T follicular helper cell (primary cell): ENCODE results near the gene FAM131A.

Source experiments
- DNase-seq: peaks from one replicate; pipeline ENCODE4 v3.0.0-alpha.2; 2020; ENCODE audit warnings: low read depth

The FAM131A gene

GRCh38 chr3:184377882-184378445 lies 40.6 kb downstream of the FAM131A start, which contains the start of gene THPO:
THPO (minus strand) TSS chr3:184378207; CDS start chr3:184376259, 1,948 bp downstream.
- no peak for DNase-seq

- DNase-seq: no peak
Observed at GRCh38 chr3:184378651-184379357, 41.4 kb downstream of the FAM131A start.

DNA sequence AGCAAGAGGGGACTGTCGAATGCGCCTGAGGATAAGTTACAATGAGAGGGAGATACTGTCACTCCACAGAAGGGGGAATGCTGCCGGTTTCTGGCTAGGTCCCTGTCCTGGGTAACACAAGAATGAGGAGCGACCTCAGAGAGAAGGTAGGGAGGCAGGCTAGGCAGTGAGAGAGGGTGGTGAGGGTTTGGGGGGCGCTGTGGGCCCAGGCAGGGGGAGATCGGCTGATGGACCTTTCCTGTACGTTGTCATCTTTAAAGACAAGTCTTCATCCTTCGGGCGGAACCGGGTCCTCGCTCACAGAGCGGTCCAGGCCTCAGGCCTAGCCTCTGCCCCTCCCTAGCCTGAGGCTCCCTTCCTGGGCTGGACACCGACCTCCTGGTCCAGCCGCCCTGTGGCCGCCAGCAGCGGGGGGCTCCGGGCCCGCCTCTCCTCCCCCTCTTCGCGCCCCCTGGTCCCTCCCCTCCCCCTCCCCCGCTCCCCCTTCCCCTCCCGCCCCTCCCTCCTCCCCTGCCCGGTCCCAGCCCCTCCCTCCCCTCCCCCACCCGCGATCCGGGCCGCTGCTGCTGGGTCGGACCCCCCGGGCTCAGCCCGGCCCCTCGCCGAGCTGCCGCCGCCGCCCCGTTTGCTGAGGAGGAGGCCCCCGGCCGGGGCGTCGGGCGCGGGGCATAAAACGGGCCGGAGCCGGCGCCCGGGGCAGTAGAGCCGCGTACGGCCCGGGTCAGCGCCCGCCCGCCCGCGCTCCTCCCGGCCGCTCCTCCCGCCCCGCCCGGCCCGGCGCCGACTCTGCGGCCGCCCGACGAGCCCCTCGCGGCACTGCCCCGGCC lies 42.2 kb downstream of the FAM131A start, which contains the start of gene CHRD:
Gene CHRD, plus strand, starts transcription at position 697 of the 827 bp plus-strand sequence. CDS start 265 bp downstream, outside the sequence.
- DNase-seq: no peak

DNA sequence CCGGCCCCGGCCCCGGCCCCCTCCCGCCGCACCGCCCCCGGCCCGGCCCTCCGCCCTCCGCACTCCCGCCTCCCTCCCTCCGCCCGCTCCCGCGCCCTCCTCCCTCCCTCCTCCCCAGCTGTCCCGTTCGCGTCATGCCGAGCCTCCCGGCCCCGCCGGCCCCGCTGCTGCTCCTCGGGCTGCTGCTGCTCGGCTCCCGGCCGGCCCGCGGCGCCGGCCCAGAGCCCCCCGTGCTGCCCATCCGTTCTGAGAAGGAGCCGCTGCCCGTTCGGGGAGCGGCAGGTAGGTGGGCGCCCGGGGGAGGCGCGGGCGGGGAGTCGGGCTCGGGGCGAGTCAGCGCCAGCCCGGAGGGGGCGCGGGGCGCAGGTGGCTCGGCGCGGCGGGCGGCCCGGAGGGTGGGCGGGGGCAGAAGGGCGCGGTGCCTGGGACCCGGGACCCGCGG lies 42.8 kb downstream of the FAM131A start:
- no peak for DNase-seq

DNA sequence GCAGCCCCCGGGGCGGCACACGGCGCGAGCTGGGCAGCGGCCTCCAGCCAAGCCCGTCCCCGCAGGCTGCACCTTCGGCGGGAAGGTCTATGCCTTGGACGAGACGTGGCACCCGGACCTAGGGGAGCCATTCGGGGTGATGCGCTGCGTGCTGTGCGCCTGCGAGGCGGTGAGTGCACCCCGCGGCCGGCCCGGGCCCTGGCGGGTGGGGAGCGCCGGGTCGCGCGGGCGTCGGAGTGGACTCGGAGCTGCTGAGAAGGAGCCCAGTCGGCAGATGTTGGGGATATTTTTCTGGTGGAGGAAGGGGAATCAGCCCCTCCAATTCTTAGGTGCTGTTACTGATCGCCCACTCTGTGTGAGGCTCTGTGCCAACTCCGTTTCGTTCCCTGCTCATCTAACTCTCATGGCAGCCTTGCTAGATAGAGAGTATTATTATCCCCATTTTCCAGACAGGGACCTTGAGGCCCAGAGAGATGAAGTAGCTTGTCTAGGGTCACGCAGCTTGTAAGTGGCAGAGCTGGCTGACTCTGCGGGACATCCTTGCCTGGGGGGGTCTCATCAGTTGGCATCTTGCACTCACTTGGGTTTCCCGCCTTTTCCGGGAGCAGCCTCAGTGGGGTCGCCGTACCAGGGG lies 43.3 kb downstream of the FAM131A start:
- DNase-seq: no peak

GRCh38 chr3:184381261-184382224 lies 44.1 kb downstream of the FAM131A start:
- no peak for DNase-seq

DNA sequence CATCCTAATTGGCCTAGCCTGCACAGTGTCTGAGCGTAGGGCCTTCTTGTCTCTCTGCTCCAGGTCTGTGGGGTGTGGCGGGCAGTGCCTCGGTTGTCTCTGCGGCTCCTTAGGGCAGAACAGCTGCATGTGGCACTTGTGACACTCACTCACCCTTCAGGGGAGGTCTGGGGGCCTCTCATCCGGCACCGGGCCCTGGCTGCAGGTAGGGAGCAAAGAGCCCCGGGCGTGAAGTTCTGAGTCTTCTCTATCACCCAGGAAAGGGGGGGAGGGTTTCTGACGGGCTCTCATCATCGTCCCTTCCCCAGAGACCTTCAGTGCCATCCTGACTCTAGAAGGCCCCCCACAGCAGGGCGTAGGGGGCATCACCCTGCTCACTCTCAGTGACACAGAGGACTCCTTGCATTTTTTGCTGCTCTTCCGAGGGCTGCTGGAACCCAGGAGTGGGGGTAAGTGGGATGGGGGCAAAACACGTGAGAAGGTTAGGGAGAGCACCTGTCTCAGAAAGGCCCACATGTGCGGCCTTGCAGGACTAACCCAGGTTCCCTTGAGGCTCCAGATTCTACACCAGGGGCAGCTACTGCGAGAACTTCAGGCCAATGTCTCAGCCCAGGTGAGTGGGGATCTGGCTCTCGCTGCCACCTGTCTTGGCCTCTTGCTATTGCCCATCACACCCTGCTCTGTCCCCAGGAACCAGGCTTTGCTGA lies 45.1 kb downstream of the FAM131A start:
- DNase-seq: no peak

- DNase-seq: no peak
Observed at GRCh38 chr3:184383033-184383740, 45.8 kb downstream of the FAM131A start.

DNA sequence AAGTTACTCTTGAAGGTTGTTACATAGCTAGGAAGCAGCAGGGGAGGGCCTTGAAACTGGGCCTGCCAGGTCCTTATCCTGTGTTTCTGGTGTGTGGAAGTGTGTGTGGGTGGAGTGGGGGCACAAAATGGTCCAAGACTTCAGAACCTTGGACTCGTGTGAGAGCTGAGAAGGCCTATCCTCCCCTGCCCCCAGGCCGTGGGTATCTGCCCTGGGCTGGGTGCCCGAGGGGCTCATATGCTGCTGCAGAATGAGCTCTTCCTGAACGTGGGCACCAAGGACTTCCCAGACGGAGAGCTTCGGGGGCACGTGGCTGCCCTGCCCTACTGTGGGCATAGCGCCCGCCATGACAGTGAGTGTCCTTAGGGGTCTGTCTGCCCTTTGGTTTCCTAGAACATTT lies 46.9 kb downstream of the FAM131A start:
- no peak for DNase-seq

- DNase-seq: no peak
Observed at GRCh38 chr3:184384856-184385422, 47.5 kb downstream of the FAM131A start.

DNA sequence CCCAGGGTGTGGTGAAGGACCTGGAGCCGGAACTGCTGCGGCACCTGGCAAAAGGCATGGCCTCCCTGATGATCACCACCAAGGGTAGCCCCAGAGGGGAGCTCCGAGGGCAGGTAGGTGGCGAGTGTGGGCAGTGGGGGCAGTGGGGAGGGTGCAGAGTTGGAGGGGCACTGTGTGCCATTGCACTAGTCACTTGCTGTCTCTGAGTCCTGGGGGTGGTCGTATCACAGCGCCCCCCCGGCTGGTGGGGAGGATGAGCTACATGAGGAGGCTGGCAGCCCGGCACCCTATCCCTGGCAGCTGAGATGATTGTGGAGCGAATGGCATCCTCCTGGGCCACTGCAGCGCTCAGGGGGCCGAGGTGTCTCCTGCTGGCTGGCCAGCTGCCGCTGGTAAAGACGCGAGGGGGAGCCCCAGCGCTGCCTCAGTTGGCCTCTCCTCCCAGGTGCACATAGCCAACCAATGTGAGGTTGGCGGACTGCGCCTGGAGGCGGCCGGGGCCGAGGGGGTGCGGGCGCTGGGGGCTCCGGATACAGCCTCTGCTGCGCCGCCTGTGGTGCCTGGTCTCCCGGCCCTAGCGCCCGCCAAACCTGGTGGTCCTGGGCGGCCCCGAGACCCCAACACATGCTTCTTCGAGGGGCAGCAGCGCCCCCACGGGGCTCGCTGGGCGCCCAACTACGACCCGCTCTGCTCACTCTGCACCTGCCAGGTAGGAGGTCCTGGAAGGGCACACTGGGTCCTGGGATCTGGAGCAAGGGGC lies 48.8 kb downstream of the FAM131A start:
- no peak for DNase-seq

GRCh38 chr3:184387174-184387714 lies 49.8 kb downstream of the FAM131A start:
- no peak for DNase-seq

GRCh38 chr3:184388164-184388935 lies 51.0 kb downstream of the FAM131A start:
- DNase-seq: no peak

DNA sequence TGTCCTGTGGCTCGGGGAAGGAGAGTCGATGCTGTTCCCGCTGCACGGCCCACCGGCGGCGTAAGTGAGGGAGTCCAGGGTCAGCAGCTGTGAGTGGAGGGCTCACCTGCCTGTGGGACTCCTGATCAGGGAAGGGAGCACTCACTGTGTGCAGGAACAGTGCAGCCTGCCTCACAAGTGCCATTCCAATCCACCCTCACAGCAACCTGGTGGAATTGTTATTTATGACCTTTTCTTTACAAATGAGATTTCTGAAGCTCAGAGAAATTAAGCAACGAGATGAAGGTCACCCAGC lies 51.5 kb downstream of the FAM131A start:
- DNase-seq: no peak

DNA sequence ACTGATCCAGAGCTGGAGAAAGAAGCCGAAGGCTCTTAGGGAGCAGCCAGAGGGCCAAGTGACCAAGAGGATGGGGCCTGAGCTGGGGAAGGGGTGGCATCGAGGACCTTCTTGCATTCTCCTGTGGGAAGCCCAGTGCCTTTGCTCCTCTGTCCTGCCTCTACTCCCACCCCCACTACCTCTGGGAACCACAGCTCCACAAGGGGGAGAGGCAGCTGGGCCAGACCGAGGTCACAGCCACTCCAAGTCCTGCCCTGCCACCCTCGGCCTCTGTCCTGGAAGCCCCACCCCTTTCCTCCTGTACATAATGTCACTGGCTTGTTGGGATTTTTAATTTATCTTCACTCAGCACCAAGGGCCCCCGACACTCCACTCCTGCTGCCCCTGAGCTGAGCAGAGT lies 52.0 kb downstream of the FAM131A start:
- no peak for DNase-seq

GRCh38 chr3:184389935-184390528 lies 52.6 kb downstream of the FAM131A start:
- DNase-seq: no peak

GRCh38 chr3:184391266-184391665 lies 53.9 kb downstream of the FAM131A start:
- no peak for DNase-seq
